ENCODE results near the gene TCF7. TPM values are rescaled to one million over a fixed set of nuclear protein-coding genes. Genes with fewer than 3 reads are reported as not detected.

TCF7 gene
- total RNA-seq, 2 experiments from 2014 or later: 0.97 to 1.1 TPM

GRCh38 chr5:134099939-134100282 lies 14.6 kb upstream of the TCF7 start:
- CTCF ChIA-PET (ENCODE audit: unreplicated experiment): interaction anchor here (0.6 to 1.1 kb wide), 4 partner anchors 39 to 230 kb away, joined by 3 to 4 read pairs (median 3); no protein-coding TSS in a partner anchor
- POLR2A ChIA-PET: interaction anchor here (0.6 to 1.4 kb wide), 4 partner anchors 14 to 222 kb away, joined by 4 to 5 read pairs (median 4); no protein-coding TSS in a partner anchor
- DNase-seq (ENCODE audit: low spot score): no peak
- BruUV-seq (replicated peaks): no TSS peak
- no peak for TF ChIP-seq CTCF (conservative IDR thresholded peaks at IDR 0.05; ENCODE audit: low read length)
- no peak for TF ChIP-seq EZH2phosphoT487 (IDR thresholded peaks at IDR 0.05; ENCODE audit: borderline replicate concordance, low read depth, low read length)
- intact Hi-C loops (cut with micrococcal nuclease; ENCODE audit: unreplicated experiment): no loop called here
- Histone ChIP-seq H3K4me1 (ENCODE audit: insufficient read depth, low read length, poor library complexity, severe bottlenecking) (peaks cover 22% of the 10 kb centered on the region), H3K9me3 (ENCODE audit: low read length) (no peaks in the 10 kb centered on the region), H3K9me2 (ENCODE audit: insufficient read depth, low read length) (no peaks in the 10 kb centered on the region), H3K79me2 (ENCODE audit: insufficient read depth, low read depth, low read length) (no peaks in the 10 kb centered on the region), H3K4me2 (ENCODE audit: low read length) (peak overlapping the region; percentile 22), H3K4me3 (ENCODE audit: low read depth, low read length, poor library complexity, severe bottlenecking) (no peak overlapping the region), H4K20me1 (ENCODE audit: insufficient read depth, low read length) (no peaks in the 10 kb centered on the region), H2AFZ (ENCODE audit: low read length) (peak overlapping the region; percentile 62; the same call in 1 of the 2 replicates), H3K27ac (ENCODE audit: low read depth, low read length, poor library complexity, severe bottlenecking) (no peak overlapping the region), H3K36me3 (ENCODE audit: insufficient read depth, low read length) (no peaks in the 10 kb centered on the region)

GRCh38 chr5:134100283-134101091 lies 14.0 kb upstream of the TCF7 start:
- TF ChIP-seq EZH2phosphoT487 (IDR thresholded peaks at IDR 0.05; ENCODE audit: borderline replicate concordance, low read depth, low read length): no peak
- no peak for TF ChIP-seq CTCF (conservative IDR thresholded peaks at IDR 0.05; ENCODE audit: low read length)
- Histone ChIP-seq H4K20me1 (ENCODE audit: insufficient read depth, low read length) (no peaks in the 10 kb centered on the region), H3K9me3 (ENCODE audit: low read length) (no peaks in the 10 kb centered on the region), H3K27ac (ENCODE audit: low read depth, low read length, poor library complexity, severe bottlenecking) (no peak overlapping the region), H3K4me3 (ENCODE audit: low read depth, low read length, poor library complexity, severe bottlenecking) (no peak overlapping the region), H3K36me3 (ENCODE audit: insufficient read depth, low read length) (no peaks in the 10 kb centered on the region), H3K9me2 (ENCODE audit: insufficient read depth, low read length) (no peaks in the 10 kb centered on the region), H3K4me2 (ENCODE audit: low read length) (peak overlapping the region; percentile 22), H3K79me2 (ENCODE audit: insufficient read depth, low read depth, low read length) (no peaks in the 10 kb centered on the region), H2AFZ (ENCODE audit: low read length) (peak overlapping the region; percentile 62; the same call in 1 of the 2 replicates), H3K4me1 (ENCODE audit: insufficient read depth, low read length, poor library complexity, severe bottlenecking) (peaks cover 22% of the 10 kb centered on the region)
- ChIA-PET CTCF (ENCODE audit: unreplicated experiment) (interaction anchor here (0.6 to 1.1 kb wide), 4 partner anchors 39 to 229 kb away, joined by 3 to 4 read pairs (median 3); no protein-coding TSS in a partner anchor), POLR2A (interaction anchor here (0.6 to 1.4 kb wide), 5 partner anchors 11 to 221 kb away, joined by 3 to 5 read pairs (median 4); no protein-coding TSS in a partner anchor)
- DNase-seq (ENCODE audit: low spot score): peak; percentile 49
- no TSS peak for BruUV-seq (replicated peaks)
- intact Hi-C loops (cut with micrococcal nuclease; ENCODE audit: unreplicated experiment): no loop called here

All from OCI-LY7 (cell line).